ENCODE results near the gene EPHB2.

- TF ChIP-seq POLR2A (IDR thresholded peaks at IDR 0.05) (no peak), POLR2AphosphoS5 (IDR thresholded peaks at IDR 0.05; ENCODE audit: insufficient read depth in 1 of 2, low read depth in 1 of 2) (no peak)
- TF ChIP-seq, protein P1, sequence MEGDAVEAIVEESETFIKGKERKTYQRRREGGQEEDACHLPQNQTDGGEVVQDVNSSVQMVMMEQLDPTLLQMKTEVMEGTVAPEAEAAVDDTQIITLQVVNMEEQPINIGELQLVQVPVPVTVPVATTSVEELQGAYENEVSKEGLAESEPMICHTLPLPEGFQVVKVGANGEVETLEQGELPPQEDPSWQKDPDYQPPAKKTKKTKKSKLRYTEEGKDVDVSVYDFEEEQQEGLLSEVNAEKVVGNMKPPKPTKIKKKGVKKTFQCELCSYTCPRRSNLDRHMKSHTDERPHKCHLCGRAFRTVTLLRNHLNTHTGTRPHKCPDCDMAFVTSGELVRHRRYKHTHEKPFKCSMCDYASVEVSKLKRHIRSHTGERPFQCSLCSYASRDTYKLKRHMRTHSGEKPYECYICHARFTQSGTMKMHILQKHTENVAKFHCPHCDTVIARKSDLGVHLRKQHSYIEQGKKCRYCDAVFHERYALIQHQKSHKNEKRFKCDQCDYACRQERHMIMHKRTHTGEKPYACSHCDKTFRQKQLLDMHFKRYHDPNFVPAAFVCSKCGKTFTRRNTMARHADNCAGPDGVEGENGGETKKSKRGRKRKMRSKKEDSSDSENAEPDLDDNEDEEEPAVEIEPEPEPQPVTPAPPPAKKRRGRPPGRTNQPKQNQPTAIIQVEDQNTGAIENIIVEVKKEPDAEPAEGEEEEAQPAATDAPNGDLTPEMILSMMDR (IDR thresholded peaks at IDR 0.05) = no peak
Observed at GRCh38 chr1:22854688-22855565, 144.3 kb downstream of the EPHB2 start.

Measured in vagina (tissue), 2 donors.